SK-N-MC (cell line): ENCODE data around the gene GPC5.

Experiments
- EZH2 ChIP-seq: fragments of 200-600 bp; sonication (generic); IDR thresholded peaks from one replicate; pipeline ENCODE4 v1.6.1; 2017; ENCODE audit warnings: antibody characterized with exemption
- POLR2AphosphoS5 ChIP-seq: IDR thresholded peaks from 2 replicates; pipeline ENCODE4 v1.6.1; 2012; ENCODE audit warnings: mild to moderate bottlenecking, low read depth, low read length, borderline replicate concordance

GRCh38 chr13:91579320-91579719 lies 180.9 kb downstream of the GPC5 start:
- TF ChIP-seq EZH2 (no peak), POLR2AphosphoS5 (no peak)
